Renal cortex interstitium (tissue), 11 donors: ENCODE data around the gene INPP4A. TPM values are rescaled to one million over a fixed set of nuclear protein-coding genes. Genes with fewer than 3 reads are reported as not detected.

ENCODE experiments used
- DNase-seq, 11 donors: peaks; one replicate each; pipeline ENCODE4 v3.0.0-alpha.2; 2013; ENCODE audit warnings: low read depth in 9 of 11, low spot score in 4 of 11; ENCODE audit errors: extremely low read depth in 1 of 11
- polyA plus RNA-seq, 3 donors: library from polyadenylated mRNA; unstranded; fragments of 120-200 nt; gene quantifications; one replicate each; pipeline ENCODE4 v1.2.1, GENCODE V29; 2013; ENCODE audit not compliant: insufficient read length in 3 of 3

Gene INPP4A
- polyA plus RNA-seq, 3 donors, result 19.2 to 23.1 (median 21.5) TPM

- no peak for DNase-seq
Measured at GRCh38 chr2:98565286-98565860, 120.7 kb downstream of the INPP4A start.

GRCh38 chr2:98565941-98566340, 121.3 kb downstream of the INPP4A start:
- DNase-seq, result no peak

GRCh38 chr2:98568161-98568956, 123.7 kb downstream of the INPP4A start:
- DNase-seq, result no peak

GRCh38 chr2:98569197-98569793, 124.6 kb downstream of the INPP4A start:
- no peak for DNase-seq

GRCh38 chr2:98569915-98570314, 125.3 kb downstream of the INPP4A start:
- no peak for DNase-seq

GRCh38 chr2:98570356-98570755, 125.7 kb downstream of the INPP4A start:
- DNase-seq, result no peak

GRCh38 chr2:98571121-98571701, 126.6 kb downstream of the INPP4A start:
- DNase-seq, result no peak

- DNase-seq, result no peak
Measured at GRCh38 chr2:98571796-98572195, 127.1 kb downstream of the INPP4A start.

- no peak for DNase-seq
Measured at GRCh38 chr2:98572211-98572610, 127.6 kb downstream of the INPP4A start.

- DNase-seq, result no peak
Measured at GRCh38 chr2:98572676-98573075, 128.0 kb downstream of the INPP4A start.

- DNase-seq, result no peak
Measured at GRCh38 chr2:98573426-98573825, 128.8 kb downstream of the INPP4A start.

- no peak for DNase-seq
Measured at GRCh38 chr2:98576666-98577312, 132.1 kb downstream of the INPP4A start.

GRCh38 chr2:98577313-98577712, 132.7 kb downstream of the INPP4A start:
- DNase-seq, result no peak

GRCh38 chr2:98578231-98578630, 133.6 kb downstream of the INPP4A start:
- DNase-seq, result no peak

GRCh38 chr2:98579926-98580325, 135.3 kb downstream of the INPP4A start:
- DNase-seq, result no peak

GRCh38 chr2:98580656-98581284, 136.1 kb downstream of the INPP4A start:
- DNase-seq, result no peak

- DNase-seq, result no peak
Measured at GRCh38 chr2:98582523-98582922, 137.9 kb downstream of the INPP4A start.

GRCh38 chr2:98583276-98583675, 138.6 kb downstream of the INPP4A start:
- no peak for DNase-seq
